HCT116 (cell line): Measurements from ENCODE around the gene ACO2. TPM values are rescaled to one million over a fixed set of nuclear protein-coding genes. Genes with fewer than 3 reads are reported as not detected.
"Not testable (repeated sequence)": the region's sequence is repeated elsewhere in the genome, so short reads cannot be mapped to it uniquely, and the experiment has no call there.

Source experiments
- ATAC-seq: fragments of 200-7000 bp; cut with Tn5 transposase; 2 replicates; pipeline ENCODE4 v1.9.1; 2020; ENCODE audit warnings: mild to moderate bottlenecking, moderate library complexity
- BruUV-seq: library from RNA; stranded (reverse); fragments of 400-500 nt; replicated peaks from 2 replicates; lab custom pipeline; 2021; lab: Mats Ljungman, UMichigan
- CTCF ChIA-PET: fragments of 300-600 bp; sonication (Branson Sonifier 250); formaldehyde crosslinking; loops from one replicate; lab custom pipeline; 2021; ENCODE audit warnings: antibody characterized with exemption; lab: Charles Lee
- POLR2A ChIA-PET: fragments of 300-600, 350-600 bp; sonication (Branson Sonifier 250); formaldehyde crosslinking; loops from one replicate; lab custom pipeline; 2021; ENCODE audit warnings: antibody characterized with exemption; lab: Charles Lee
- RAD21 ChIA-PET, 2 experiments: fragments of 300-600 bp; sonication (Branson Sonifier 250); formaldehyde crosslinking; loops; one replicate each; lab custom pipeline; 2023; ENCODE audit warnings: low total read pairs in 2 of 2; ENCODE audit not compliant: uncharacterized antibody in 2 of 2, unreplicated experiment in 2 of 2, low non-redundant PET in 1 of 2; lab: Charles Lee
- DNase-seq: peaks from one replicate; pipeline ENCODE4 v3.0.0-alpha.2; 2010; ENCODE audit warnings: low read depth, low spot score
- H2AFZ ChIP-seq: fragments of 200-600 bp; shearing (Covaris generic), sonication (generic); 2 replicates; pipeline ENCODE4 v1.6.1; 2017; ENCODE audit warnings: low read depth, mixed run types, mixed read lengths, antibody characterized with exemption, low read length; ENCODE audit not compliant: poor library complexity, severe bottlenecking
- H3K27ac ChIP-seq: 2 replicates; pipeline ENCODE4 v1.5.1; 2012; ENCODE audit warnings: low read depth, low read length
- H3K27me3 ChIP-seq: fragments of 200-600 bp; sonication (generic); 2 replicates; pipeline ENCODE4 v1.6.1; 2016; ENCODE audit warnings: mixed run types, low read length, mixed read lengths; ENCODE audit not compliant: insufficient read depth
- H3K36me3 ChIP-seq, 2 experiments: fragments of 200-500 bp in 1 of 2; fragments of 200-600 bp in 1 of 2; sonication (Bioruptor generic) in 1 of 2; sonication (generic) in 1 of 2; 2 replicates each; pipeline versions ENCODE4 v1.5.1 to v1.6.1; 2014 to 2016; ENCODE audit warnings: low read length in 2 of 2, inconsistent platforms in 1 of 2, mixed read lengths in 1 of 2, mixed run types in 1 of 2; ENCODE audit not compliant: insufficient read depth in 2 of 2, control insufficient read depth in 1 of 2
- H3K4me1 ChIP-seq, 2 experiments: fragments of 200-600 bp in 1 of 2; sonication (generic) in 1 of 2; 2 replicates each; pipeline versions ENCODE4 v1.5.1 to v1.6.1; 2012 to 2017; ENCODE audit warnings: low read length in 2 of 2, inconsistent platforms in 1 of 2, mild to moderate bottlenecking in 1 of 2, mixed read lengths in 1 of 2, mixed run types in 1 of 2, moderate library complexity in 1 of 2; ENCODE audit not compliant: insufficient read depth in 2 of 2, control insufficient read depth in 1 of 2
- H3K4me2 ChIP-seq: fragments of 200-600 bp; sonication (generic); 2 replicates; pipeline ENCODE4 v1.6.1; 2017; ENCODE audit warnings: mixed run types, low read length, mixed read lengths
- H3K4me3 ChIP-seq, 2 experiments: fragments of 200-600 bp in 1 of 2; sonication (generic) in 1 of 2; replicated peaks in 1 of 2; 2 replicates each; pipeline ENCODE4 v1.5.1; 2011 to 2016; ENCODE audit warnings: low read length in 2 of 2, control low read depth in 1 of 2, low read depth in 1 of 2, mild to moderate bottlenecking in 1 of 2, mixed read lengths in 1 of 2, mixed run types in 1 of 2
- H3K79me2 ChIP-seq: fragments of 200-600 bp; sonication (generic); 2 replicates; pipeline ENCODE4 v1.6.1; 2017; ENCODE audit warnings: mild to moderate bottlenecking, mixed run types, low read length, moderate library complexity, mixed read lengths; ENCODE audit not compliant: insufficient read depth
- H3K9ac ChIP-seq: fragments of 200-600 bp; sonication (generic); 2 replicates; pipeline ENCODE4 v1.6.1; 2016; ENCODE audit warnings: low read length, mixed read lengths
- H3K9me2 ChIP-seq: fragments of 200-600 bp; sonication (generic), shearing (Covaris generic); 2 replicates; pipeline ENCODE4 v1.6.1; 2017; ENCODE audit warnings: mixed run types, mild to moderate bottlenecking, moderate library complexity; ENCODE audit not compliant: insufficient read depth
- H3K9me3 ChIP-seq, 2 experiments: fragments of 200-500 bp in 1 of 2; fragments of 200-600 bp in 1 of 2; sonication (Bioruptor generic) in 1 of 2; sonication (generic) in 1 of 2; 2 replicates each; pipeline ENCODE4 v1.6.1; 2014 to 2017; ENCODE audit warnings: low read length in 2 of 2, mixed read lengths in 2 of 2, inconsistent platforms in 1 of 2, low read depth in 1 of 2, mild to moderate bottlenecking in 1 of 2, mixed run types in 1 of 2, moderate library complexity in 1 of 2; ENCODE audit not compliant: control insufficient read depth in 1 of 2, insufficient read depth in 1 of 2
- H4K20me1 ChIP-seq: fragments of 200-600 bp; sonication (generic), shearing (Covaris generic); 2 replicates; pipeline ENCODE4 v1.6.1; 2017; ENCODE audit warnings: mixed run types, mild to moderate bottlenecking, moderate library complexity; ENCODE audit not compliant: insufficient read depth
- JUND ChIP-seq: IDR thresholded peaks from 2 replicates; pipeline ENCODE4 v1.6.1; 2012
- POLR2A ChIP-seq: IDR thresholded peaks from 2 replicates; pipeline ENCODE4 v1.7.0; 2011; ENCODE audit warnings: borderline replicate concordance; ENCODE audit not compliant: insufficient read depth, insufficient read length; ENCODE audit errors: extremely low read depth
- YY1 ChIP-seq: IDR thresholded peaks from 2 replicates; pipeline ENCODE4 v1.6.1; 2011; ENCODE audit warnings: low read length, low read depth, moderate library complexity, mild to moderate bottlenecking; ENCODE audit not compliant: insufficient replicate concordance; ENCODE audit errors: extremely low read depth
- intact Hi-C: fragments of 100-400 bp; cut with micrococcal nuclease; formaldehyde crosslinking; loops from 2 replicates; pipeline ENCODE4 v1.10.0; 2022
- total RNA-seq: library from RNA; stranded (reverse); gene quantifications from one replicate; pipeline ENCODE4 v1.2.1, GENCODE V29; 2021; ENCODE audit not compliant: unreplicated experiment
- TF ChIP-seq, protein P1 (sequence below): IDR thresholded peaks from 2 replicates; pipeline ENCODE4 v1.6.1; 2012; ENCODE audit warnings: low read depth

Gene ACO2
- total RNA-seq, 1 experiment from 2014 or later = 108 TPM

- TF ChIP-seq, protein P1, sequence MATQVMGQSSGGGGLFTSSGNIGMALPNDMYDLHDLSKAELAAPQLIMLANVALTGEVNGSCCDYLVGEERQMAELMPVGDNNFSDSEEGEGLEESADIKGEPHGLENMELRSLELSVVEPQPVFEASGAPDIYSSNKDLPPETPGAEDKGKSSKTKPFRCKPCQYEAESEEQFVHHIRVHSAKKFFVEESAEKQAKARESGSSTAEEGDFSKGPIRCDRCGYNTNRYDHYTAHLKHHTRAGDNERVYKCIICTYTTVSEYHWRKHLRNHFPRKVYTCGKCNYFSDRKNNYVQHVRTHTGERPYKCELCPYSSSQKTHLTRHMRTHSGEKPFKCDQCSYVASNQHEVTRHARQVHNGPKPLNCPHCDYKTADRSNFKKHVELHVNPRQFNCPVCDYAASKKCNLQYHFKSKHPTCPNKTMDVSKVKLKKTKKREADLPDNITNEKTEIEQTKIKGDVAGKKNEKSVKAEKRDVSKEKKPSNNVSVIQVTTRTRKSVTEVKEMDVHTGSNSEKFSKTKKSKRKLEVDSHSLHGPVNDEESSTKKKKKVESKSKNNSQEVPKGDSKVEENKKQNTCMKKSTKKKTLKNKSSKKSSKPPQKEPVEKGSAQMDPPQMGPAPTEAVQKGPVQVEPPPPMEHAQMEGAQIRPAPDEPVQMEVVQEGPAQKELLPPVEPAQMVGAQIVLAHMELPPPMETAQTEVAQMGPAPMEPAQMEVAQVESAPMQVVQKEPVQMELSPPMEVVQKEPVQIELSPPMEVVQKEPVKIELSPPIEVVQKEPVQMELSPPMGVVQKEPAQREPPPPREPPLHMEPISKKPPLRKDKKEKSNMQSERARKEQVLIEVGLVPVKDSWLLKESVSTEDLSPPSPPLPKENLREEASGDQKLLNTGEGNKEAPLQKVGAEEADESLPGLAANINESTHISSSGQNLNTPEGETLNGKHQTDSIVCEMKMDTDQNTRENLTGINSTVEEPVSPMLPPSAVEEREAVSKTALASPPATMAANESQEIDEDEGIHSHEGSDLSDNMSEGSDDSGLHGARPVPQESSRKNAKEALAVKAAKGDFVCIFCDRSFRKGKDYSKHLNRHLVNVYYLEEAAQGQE = no peak
- TF ChIP-seq POLR2A (no peak), YY1 (no peak), JUND (no peak)
- TF ChIP-seq, all 23 proteins: peak for 0
Observed at GRCh38 chr22:41437198-41437597, 31.7 kb upstream of the ACO2 start (continued).

GRCh38 chr22:41440511-41440910, 28.4 kb upstream of the ACO2 start:
- intact Hi-C loops = loop anchor here (10.0 kb wide), 1 partner anchor 346 kb away; the partner anchor contains the start of gene EP300
- CTCF ChIA-PET = not testable (repeated sequence)

More at GRCh38 chr22:41440511-41440910, 28.4 kb upstream of the ACO2 start:
- H3K9ac ChIP-seq, ATAC-seq, H3K9me3 ChIP-seq, H3K4me3 ChIP-seq, H3K9me2 ChIP-seq, H3K27me3 ChIP-seq, DNase-seq, POLR2A ChIA-PET, H3K4me2 ChIP-seq, RAD21 ChIA-PET, H4K20me1 ChIP-seq, BruUV-seq, H3K27ac ChIP-seq, H2AFZ ChIP-seq: not testable (repeated sequence)
- Histone ChIP-seq H3K4me1 (peaks cover 3 to 19% of the 10 kb centered on the region in 2 experiments; a peak in 2 of 4 replicates), H3K36me3 (peaks cover 23 to 32% of the 10 kb centered on the region in 2 experiments; a peak in 3 of 4 replicates), H3K79me2 (peaks cover 94% of the 10 kb centered on the region)
